Loucy (cell line): Measurements from ENCODE around the gene ITGB8.

Experiments used
- H2AFZ ChIP-seq: fragments of 200-600 bp; sonication (generic); 2 replicates; pipeline ENCODE4 v1.6.0; 2016; ENCODE audit warnings: antibody characterized with exemption, mild to moderate bottlenecking, low read length, moderate library complexity
- H3F3A ChIP-seq: fragments of 200-600 bp; 2 replicates; pipeline ENCODE4 v1.6.0; 2016; ENCODE audit warnings: antibody characterized with exemption, low read depth, mild to moderate bottlenecking
- H3K27me3 ChIP-seq: fragments of 200-600 bp; sonication (generic); 2 replicates; pipeline ENCODE4 v1.6.1; 2014; ENCODE audit warnings: low read length, mild to moderate bottlenecking; ENCODE audit not compliant: insufficient read depth, poor library complexity, severe bottlenecking
- H3K36me3 ChIP-seq: fragments of 200-600 bp; sonication (generic); 2 replicates; pipeline ENCODE4 v1.6.1; 2016; ENCODE audit warnings: low read length; ENCODE audit not compliant: insufficient read depth
- H3K4me1 ChIP-seq: fragments of 200-600 bp; sonication (generic); 2 replicates; pipeline ENCODE4 v1.5.1; 2014; ENCODE audit warnings: low read length, mild to moderate bottlenecking; ENCODE audit not compliant: insufficient read depth, poor library complexity, severe bottlenecking
- H3K4me2 ChIP-seq: fragments of 200-600 bp; sonication (generic); 2 replicates; pipeline ENCODE4 v1.6.0; 2014; ENCODE audit warnings: antibody characterized with exemption, low read length, low read depth, mild to moderate bottlenecking; ENCODE audit not compliant: poor library complexity, severe bottlenecking
- H3K4me3 ChIP-seq: fragments of 200-600 bp; sonication (generic); 2 replicates; pipeline ENCODE4 v1.5.1; 2014; ENCODE audit warnings: low read length, mild to moderate bottlenecking, mixed read lengths; ENCODE audit not compliant: poor library complexity, severe bottlenecking
- H3K79me2 ChIP-seq: fragments of 200-600 bp; sonication (generic); 2 replicates; pipeline ENCODE4 v1.6.1; 2014; ENCODE audit warnings: low read length; ENCODE audit not compliant: insufficient read depth
- H3K9ac ChIP-seq: fragments of 200-600 bp; sonication (generic); 2 replicates; pipeline ENCODE4 v1.6.0; 2014; ENCODE audit warnings: mild to moderate bottlenecking, low read depth, low read length, moderate library complexity; ENCODE audit not compliant: poor library complexity, severe bottlenecking
- H3K9me2 ChIP-seq: fragments of 200-600 bp; sonication (generic); replicated peaks from 2 replicates; pipeline ENCODE4 v1.6.1; 2016; ENCODE audit warnings: low read depth, low read length, mixed read lengths
- H3K9me3 ChIP-seq: fragments of 200-600 bp; sonication (generic); 2 replicates; pipeline ENCODE4 v1.6.1; 2014; ENCODE audit warnings: mild to moderate bottlenecking, antibody characterized with exemption, low read length, low read depth; ENCODE audit not compliant: insufficient read depth
- H4K20me1 ChIP-seq: fragments of 200-600 bp; sonication (generic); 2 replicates; pipeline ENCODE4 v1.6.0; 2014; ENCODE audit warnings: antibody characterized with exemption, low read length, mild to moderate bottlenecking; ENCODE audit not compliant: insufficient read depth, poor library complexity, severe bottlenecking
- CTCF ChIP-seq: fragments of 200-600 bp; sonication (generic); conservative IDR thresholded peaks from 2 replicates; pipeline ENCODE4 v1.5.1; 2014; ENCODE audit warnings: mild to moderate bottlenecking, antibody characterized with exemption, low read length
- EZH2phosphoT487 ChIP-seq: fragments of 200-600 bp; IDR thresholded peaks from 2 replicates; pipeline ENCODE4 v1.6.1; 2018; ENCODE audit warnings: antibody characterized with exemption, mild to moderate bottlenecking, moderate library complexity, borderline replicate concordance

Gene ITGB8

GRCh38 chr7:20449176-20449575 is 118.5 kb downstream of the ITGB8 start:
- no peaks in the 10 kb centered on the region for H3K4me1 ChIP-seq
- no peaks in the 10 kb centered on the region for H3K79me2 ChIP-seq
- no peaks in the 10 kb centered on the region for H3K9me2 ChIP-seq
- H3K9me3 ChIP-seq = no peaks in the 10 kb centered on the region
- no peak overlapping the region for H2AFZ ChIP-seq
- H3K9ac ChIP-seq = no peak overlapping the region
- no peaks in the 10 kb centered on the region for H3F3A ChIP-seq
- no peak overlapping the region for H3K4me3 ChIP-seq
- no peak overlapping the region for H3K4me2 ChIP-seq
- no peaks in the 10 kb centered on the region for H3K36me3 ChIP-seq
- no peaks in the 10 kb centered on the region for H3K27me3 ChIP-seq
- TF ChIP-seq EZH2phosphoT487 (no peak), CTCF (no peak)
- no peaks in the 10 kb centered on the region for H4K20me1 ChIP-seq

- no peaks in the 10 kb centered on the region for H3K9me3 ChIP-seq
- H3K9ac ChIP-seq = no peak overlapping the region
- no peaks in the 10 kb centered on the region for H3K36me3 ChIP-seq
- H3K27me3 ChIP-seq = no peaks in the 10 kb centered on the region
- no peak overlapping the region for H2AFZ ChIP-seq
- H3K9me2 ChIP-seq = no peaks in the 10 kb centered on the region
- no peaks in the 10 kb centered on the region for H4K20me1 ChIP-seq
- H3F3A ChIP-seq = no peaks in the 10 kb centered on the region
- H3K79me2 ChIP-seq = no peaks in the 10 kb centered on the region
- no peak overlapping the region for H3K4me3 ChIP-seq
- H3K4me2 ChIP-seq = no peak overlapping the region
- no peaks in the 10 kb centered on the region for H3K4me1 ChIP-seq
- TF ChIP-seq CTCF = no peak
- no peak for TF ChIP-seq EZH2phosphoT487
Measured at GRCh38 chr7:20450536-20450935, 119.8 kb downstream of the ITGB8 start.

- H3K4me2 ChIP-seq = no peak overlapping the region
- no peak overlapping the region for H3K4me3 ChIP-seq
- no peaks in the 10 kb centered on the region for H3K36me3 ChIP-seq
- no peak overlapping the region for H3K9ac ChIP-seq
- no peaks in the 10 kb centered on the region for H3K79me2 ChIP-seq
- no peaks in the 10 kb centered on the region for H3K4me1 ChIP-seq
- TF ChIP-seq EZH2phosphoT487 (no peak), CTCF (no peak)
- H2AFZ ChIP-seq = no peak overlapping the region
- no peaks in the 10 kb centered on the region for H3F3A ChIP-seq
- no peaks in the 10 kb centered on the region for H3K9me3 ChIP-seq
- H3K9me2 ChIP-seq = no peaks in the 10 kb centered on the region
- no peaks in the 10 kb centered on the region for H3K27me3 ChIP-seq
- no peaks in the 10 kb centered on the region for H4K20me1 ChIP-seq
Measured at GRCh38 chr7:20454202-20454601, 123.5 kb downstream of the ITGB8 start.
